ENCODE measurements around the gene DDX54.
"Not testable (repeated sequence)": the region's sequence is repeated elsewhere in the genome, so short reads cannot be mapped to it uniquely, and the experiment has no call there.

Gene DDX54

DNA sequence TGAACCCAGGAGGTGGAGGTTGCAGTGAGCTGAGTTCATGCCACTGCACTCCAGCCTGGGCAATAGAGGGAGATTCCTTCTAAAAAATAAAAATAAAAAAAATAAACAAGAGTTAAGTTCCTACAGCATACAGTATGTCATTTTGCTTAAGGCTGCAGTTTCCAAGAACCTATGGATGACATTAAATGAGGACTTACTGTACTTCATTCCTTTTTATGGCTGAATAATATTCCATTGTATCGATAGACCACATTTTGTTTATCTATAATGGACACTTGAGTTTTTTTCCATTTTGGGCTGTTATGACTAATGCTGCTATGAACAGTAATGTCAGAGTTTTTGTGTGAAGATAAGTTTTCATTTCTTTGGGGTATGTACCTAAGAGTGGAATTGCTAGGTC lies 67.1 kb downstream of the DDX54 start:
- no peak for DNase-seq

DNA sequence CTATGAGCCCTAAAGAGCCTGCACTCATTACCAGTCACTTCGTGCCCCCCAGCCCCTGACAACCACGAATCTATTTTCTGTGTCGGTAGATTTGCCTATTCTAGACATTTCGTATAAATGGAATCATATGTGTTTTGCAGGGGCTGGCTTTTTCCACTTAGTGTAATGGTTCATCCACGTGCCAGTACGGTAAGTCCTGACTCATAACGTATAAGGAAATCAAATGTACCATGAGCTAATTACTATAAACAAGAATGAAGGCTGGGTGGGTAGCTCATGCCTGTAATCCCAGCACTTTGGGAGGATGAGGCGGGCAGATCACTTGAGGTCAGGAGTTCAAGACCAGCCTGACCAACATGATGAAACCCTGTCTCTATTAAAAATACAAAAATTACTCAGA lies 67.6 kb downstream of the DDX54 start:
- not testable (repeated sequence) for DNase-seq

DNA sequence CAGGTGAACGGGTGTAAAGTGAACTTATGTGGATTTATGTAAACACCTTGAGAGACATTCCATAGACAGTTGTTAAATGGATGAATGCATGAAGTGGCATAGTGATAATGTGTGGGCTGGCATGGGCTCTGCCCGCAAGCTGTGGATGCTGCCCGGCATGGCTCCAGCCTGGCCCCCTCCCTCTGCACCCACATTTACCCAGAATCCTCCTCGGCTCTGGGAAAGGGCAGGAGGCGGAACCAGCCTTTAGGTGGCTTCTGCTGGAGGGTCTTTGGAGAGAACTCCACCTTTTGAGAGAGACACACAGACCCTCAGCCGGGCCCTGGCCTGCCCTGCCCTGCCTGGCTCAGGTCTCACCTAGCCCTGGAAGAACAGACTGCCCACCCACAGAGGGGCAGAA lies 68.4 kb downstream of the DDX54 start:
- DNase-seq: no peak

DNA sequence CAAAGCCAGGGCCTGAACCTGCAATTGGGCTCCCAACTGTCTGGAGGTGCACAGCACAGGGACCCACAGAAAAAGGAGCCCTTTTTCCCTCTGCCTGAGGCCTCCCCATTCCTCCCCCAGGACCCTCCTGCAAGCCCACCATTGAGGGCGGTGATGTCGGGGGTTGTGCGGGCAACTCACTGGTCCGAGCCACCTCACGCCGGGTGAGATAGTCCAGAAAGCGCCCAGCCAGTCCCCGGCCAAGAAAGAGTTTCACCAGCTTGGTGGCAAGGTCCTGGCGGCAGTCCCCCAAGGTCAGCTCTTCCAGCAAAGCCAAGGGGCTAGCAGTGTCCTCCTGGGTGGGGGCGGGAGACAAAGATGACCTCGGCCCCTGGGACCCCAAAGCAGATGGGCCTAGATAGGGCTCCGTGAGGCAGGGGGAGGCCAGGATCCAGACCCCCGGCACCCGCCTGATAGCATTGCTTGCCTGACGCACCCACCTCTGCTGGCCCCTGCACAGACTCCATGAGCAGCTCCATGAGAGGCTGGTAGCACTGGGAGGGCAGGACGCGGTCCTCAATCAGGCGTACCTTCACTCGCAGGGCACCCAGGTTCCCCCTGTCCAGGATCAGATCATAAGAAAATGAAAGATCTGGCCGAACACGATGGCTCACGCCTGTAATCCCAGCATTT lies 69.7 kb downstream of the DDX54 start:
- DNase-seq: no peak

DNA sequence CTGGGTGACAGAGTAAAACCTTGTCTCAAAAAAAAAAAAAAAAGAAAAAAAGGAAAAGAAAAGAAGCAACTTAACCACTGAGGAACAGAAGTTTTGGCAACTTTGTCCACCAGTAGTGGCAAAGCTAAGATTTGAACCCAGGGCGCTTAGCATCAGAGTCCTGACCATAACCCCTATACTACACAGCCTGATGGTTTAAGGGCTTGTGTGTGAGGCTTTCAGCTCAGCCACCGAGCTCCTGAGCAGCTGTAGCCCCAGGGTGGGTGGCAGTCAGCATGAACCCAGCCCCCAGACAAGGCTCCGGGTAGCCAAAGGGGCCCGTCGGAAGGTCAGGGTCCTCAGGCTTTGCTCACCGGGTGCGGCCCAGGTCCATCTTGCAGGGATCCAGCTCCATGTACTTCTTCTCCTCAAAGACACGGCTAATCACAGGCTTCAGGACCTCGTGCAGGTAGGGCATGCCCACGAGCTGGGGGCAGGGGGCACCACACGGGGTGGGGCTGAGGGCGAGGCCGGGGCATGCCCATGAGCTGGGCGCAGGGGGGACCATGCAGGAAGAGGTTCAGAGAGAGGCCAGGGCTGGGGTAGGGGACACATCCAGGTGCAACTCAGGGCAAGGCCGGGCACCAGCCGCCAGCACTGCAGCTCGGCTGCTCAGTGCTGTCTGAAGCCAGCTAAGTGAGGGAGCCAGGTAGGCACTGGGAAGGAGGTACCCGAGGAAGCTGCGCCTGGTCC lies 70.7 kb downstream of the DDX54 start:
- no peak for DNase-seq

DNA sequence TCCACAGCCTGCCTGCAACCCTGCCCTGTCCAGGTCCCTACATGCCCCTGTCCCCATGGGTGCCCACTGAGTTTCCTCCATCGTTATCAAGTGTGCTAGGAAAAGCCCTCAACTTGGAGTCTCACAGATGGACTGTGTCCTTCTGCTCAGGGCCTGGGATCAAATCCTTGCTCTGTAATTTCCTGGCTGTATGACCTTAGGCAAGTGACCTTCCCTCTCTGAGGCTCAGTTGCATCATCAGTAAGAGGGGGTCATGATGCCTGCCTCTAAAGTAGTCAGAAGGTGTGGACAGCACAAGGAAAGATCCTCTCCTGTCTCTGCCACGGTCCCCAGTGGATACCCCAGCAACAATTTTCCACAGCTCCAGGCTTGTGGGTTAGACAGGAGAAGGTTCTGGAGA lies 71.9 kb downstream of the DDX54 start:
- DNase-seq: no peak

DNA sequence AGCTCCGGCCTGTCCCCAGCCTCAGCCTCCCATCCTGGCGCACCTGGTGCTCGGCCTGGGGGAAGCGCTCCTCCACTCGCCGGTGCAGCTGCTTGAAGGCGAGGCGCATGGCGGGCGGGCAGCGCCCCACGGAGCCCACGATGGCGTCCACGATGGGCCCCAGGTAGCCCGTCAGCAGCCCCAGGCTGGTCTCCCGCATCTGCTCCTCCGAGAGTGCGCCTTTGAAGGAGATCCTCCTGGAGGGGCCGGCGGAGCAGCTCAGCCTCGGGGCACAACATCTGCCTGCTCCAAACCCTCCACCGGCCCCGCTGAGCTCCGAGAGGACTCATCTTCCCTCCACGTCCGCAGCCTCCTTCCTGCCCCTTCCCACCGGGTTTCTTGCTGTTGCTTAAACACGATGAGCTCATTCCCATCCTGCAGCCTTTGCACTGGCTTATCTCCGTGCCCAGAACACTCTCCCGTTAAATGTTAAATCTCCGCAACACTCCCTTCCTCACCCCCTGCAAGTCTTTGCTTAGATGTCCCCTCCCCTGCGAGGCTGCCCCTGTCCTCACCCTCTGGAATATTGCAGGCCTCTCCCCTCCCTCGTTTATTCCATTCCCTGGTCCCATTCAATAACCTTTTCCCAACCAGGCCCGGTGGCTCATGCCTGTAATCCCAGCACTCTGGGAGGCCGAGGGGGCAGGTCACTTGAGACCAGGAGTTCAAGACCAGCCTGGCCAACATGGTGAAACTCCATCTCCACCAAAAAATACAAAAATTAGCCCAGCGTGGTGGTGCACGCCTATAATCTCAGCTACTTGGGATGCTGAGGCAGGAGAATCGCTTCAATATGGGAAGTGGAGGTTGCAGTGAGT lies 73.0 kb downstream of the DDX54 start:
- no peak for DNase-seq

DNA sequence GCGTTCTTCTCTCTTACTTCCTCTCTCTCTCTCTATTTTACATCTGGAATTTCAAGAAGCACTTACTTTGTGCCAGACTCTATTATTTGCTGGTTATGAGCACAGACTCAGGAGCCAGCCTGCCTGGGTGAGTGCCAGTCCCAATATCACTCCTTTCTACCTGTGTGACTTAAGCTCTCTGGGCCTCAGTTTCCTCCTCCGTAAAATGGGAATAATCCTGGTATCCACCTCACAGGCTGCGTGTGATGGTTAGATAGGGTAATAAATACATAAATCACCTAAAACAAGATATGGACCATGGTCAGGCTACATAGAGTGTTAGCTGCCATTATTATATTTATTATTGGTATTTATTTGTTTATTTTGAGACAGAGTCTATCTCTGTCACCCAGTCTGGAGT lies 74.0 kb downstream of the DDX54 start:
- DNase-seq: no peak

DNA sequence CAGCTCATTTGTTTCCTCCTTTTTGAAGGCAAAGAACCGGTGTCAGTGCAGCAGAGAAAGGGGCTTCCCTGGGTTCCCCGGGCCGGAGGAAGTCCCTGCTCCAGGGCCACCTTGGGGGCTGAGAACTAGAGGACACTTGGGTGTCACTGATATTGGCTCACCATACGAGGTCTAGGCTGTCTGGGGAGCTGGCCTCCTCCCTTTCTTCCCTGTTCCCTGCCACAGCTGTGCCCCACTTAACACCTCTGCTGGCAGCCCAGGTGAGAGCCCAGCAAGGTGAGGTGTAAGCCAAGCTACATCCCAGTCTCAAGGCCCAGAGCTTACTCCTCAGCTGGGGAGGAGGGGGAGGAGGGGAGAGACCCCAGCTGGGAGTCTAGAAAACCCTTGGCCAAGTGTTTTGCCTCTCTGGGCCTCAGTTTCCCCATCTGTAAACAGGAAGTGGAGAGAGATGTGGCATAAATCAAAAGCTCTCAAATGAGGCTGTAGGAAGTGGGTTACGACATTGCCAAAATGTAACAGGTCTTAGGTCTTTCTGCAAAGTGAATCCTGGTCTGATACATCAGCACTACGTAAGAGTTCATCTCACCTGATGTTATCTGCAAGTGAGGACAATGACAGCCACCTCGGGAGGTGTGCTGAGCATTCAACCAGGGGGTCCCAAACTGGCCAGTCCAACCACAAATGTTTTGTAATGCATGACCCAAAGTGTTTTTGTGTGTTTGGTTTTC lies 75.2 kb downstream of the DDX54 start:
- no peak for DNase-seq

DNA sequence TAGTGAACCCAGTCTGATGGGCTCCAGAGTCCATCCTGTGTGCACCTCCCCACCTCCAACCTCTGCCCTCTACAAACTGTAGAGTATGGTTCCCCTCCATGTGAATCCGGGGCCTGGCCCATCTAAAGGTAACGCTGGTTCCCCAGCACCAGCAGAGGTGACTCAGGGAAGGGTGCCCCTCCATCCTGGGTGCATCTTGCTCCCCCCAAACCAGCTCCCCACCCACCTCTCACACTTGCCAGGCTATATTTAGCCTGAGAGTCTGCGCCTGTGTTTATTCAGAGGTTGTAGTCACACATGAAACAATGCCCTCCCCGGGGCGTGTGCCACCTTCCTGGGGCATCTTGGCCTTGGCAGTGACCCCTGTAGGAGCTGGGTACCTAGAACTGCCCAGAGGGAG lies 75.9 kb downstream of the DDX54 start:
- no peak for DNase-seq

DNA sequence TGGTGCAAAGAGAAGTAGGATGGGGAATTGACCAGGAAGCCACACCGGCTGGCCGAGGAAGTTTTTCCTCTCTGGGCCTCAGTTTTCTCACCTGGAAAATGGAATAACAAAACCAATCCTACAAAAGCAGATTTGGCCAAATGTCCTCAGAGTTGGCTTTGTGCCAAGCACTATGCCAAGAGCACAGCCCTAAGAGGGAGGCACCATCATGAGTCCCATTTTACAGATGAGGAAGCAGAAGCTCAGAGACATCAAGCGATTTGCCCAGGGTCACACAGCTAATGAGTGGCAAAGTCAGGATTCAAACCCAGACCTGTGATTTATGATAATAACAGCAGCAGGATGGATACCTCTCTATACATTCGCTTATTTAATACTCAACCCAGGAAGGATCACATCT lies 77.0 kb downstream of the DDX54 start:
- no peak for DNase-seq

All from T-helper 1 cell (primary cell).